DLD1 (cell line): ENCODE data around the gene DNAH8.

Experiments
- in situ Hi-C: cut with HindIII; loops from 2 replicates; pipeline ENCODE4 v1.10.0; 2017; ENCODE audit warnings: low sequenced_read_pairs

DNAH8 gene

GRCh38 chr6:39044181-39044580 is 329.1 kb downstream of the DNAH8 start:
- in situ Hi-C loops, result no loop called here

GRCh38 chr6:39047434-39048327 is 332.6 kb downstream of the DNAH8 start:
- in situ Hi-C loops, result no loop called here

- in situ Hi-C loops, result no loop called here
Observed at GRCh38 chr6:39048481-39049399, 333.6 kb downstream of the DNAH8 start, which contains the start of gene GLP1R. TSS of gene GLP1R (plus strand) at chr6:39048781. CDS start at chr6:39048841, 60 bp downstream.

GRCh38 chr6:39049575-39050283 is 334.6 kb downstream of the DNAH8 start:
- in situ Hi-C loops, result no loop called here

- in situ Hi-C loops, result no loop called here
Observed at GRCh38 chr6:39050453-39051112, 335.5 kb downstream of the DNAH8 start.

GRCh38 chr6:39051399-39052122 is 336.4 kb downstream of the DNAH8 start:
- in situ Hi-C loops, result no loop called here

GRCh38 chr6:39053016-39053624 is 338.0 kb downstream of the DNAH8 start:
- in situ Hi-C loops, result no loop called here

GRCh38 chr6:39053854-39054576 is 338.9 kb downstream of the DNAH8 start:
- in situ Hi-C loops, result no loop called here

GRCh38 chr6:39054577-39055142 is 339.5 kb downstream of the DNAH8 start:
- in situ Hi-C loops, result no loop called here

- in situ Hi-C loops, result no loop called here
Observed at GRCh38 chr6:39055661-39056060, 340.6 kb downstream of the DNAH8 start.

- in situ Hi-C loops, result no loop called here
Observed at GRCh38 chr6:39056191-39056590, 341.1 kb downstream of the DNAH8 start.

GRCh38 chr6:39056681-39057080 is 341.6 kb downstream of the DNAH8 start:
- in situ Hi-C loops, result no loop called here

- in situ Hi-C loops, result no loop called here
Observed at GRCh38 chr6:39057251-39058155, 342.4 kb downstream of the DNAH8 start.

- in situ Hi-C loops, result no loop called here
Observed at GRCh38 chr6:39058471-39059147, 343.5 kb downstream of the DNAH8 start.

GRCh38 chr6:39059496-39060310 is 344.6 kb downstream of the DNAH8 start:
- in situ Hi-C loops, result no loop called here
